Lung (tissue), 12 donors: ENCODE measurements around the gene LRRIQ1. TPM values are rescaled to one million over a fixed set of nuclear protein-coding genes. Genes with fewer than 3 reads are reported as not detected.

Experiments used
- ATAC-seq: fragments of 200-7000 bp; cut with Tn5 transposase; one replicate; pipeline ENCODE4 v1.9.1; 2020; ENCODE audit warnings: moderate number of reproducible peaks; ENCODE audit not compliant: insufficient read depth, low FRiP score
- DNase-seq, 3 donors: peaks; one replicate each; pipeline ENCODE4 v3.0.0-alpha.2; 2013 to 2017
- H3K27ac ChIP-seq, 2 donors: one replicate each; pipeline ENCODE4 v1.5.1; 2013; ENCODE audit warnings: mild to moderate bottlenecking in 2 of 2, moderate library complexity in 2 of 2, control low read depth in 1 of 2, inconsistent platforms in 1 of 2, low read depth in 1 of 2, low read length in 1 of 2
- H3K27me3 ChIP-seq, 3 donors: one replicate each; pipeline ENCODE4 v1.5.1; 2013; ENCODE audit warnings: low read length in 2 of 3; ENCODE audit not compliant: control insufficient read depth in 3 of 3, insufficient read depth in 3 of 3
- H3K36me3 ChIP-seq, 4 donors: one replicate each; pipeline ENCODE4 v1.5.1; 2013; ENCODE audit warnings: low read length in 4 of 4, mild to moderate bottlenecking in 1 of 4, moderate library complexity in 1 of 4; ENCODE audit not compliant: control insufficient read depth in 4 of 4, insufficient read depth in 4 of 4
- H3K4me1 ChIP-seq, 5 donors: one replicate each; pipeline ENCODE4 v1.5.1; 2013; ENCODE audit warnings: low read length in 5 of 5, mild to moderate bottlenecking in 2 of 5, moderate library complexity in 1 of 5; ENCODE audit not compliant: control insufficient read depth in 5 of 5, insufficient read depth in 5 of 5
- H3K4me3 ChIP-seq: one replicate; pipeline ENCODE4 v1.5.1; 2013; ENCODE audit warnings: mild to moderate bottlenecking, control low read depth, moderate library complexity
- H3K9ac ChIP-seq, 2 donors: one replicate each; pipeline ENCODE4 v1.5.1; 2013; ENCODE audit warnings: low read length in 2 of 2, control low read depth in 1 of 2; ENCODE audit not compliant: insufficient read depth in 1 of 2
- H3K9me3 ChIP-seq, 4 donors: one replicate each; pipeline ENCODE4 v1.5.1; 2013; ENCODE audit warnings: low read length in 3 of 4, mild to moderate bottlenecking in 1 of 4, moderate library complexity in 1 of 4; ENCODE audit not compliant: control insufficient read depth in 4 of 4, insufficient read depth in 3 of 4
- CTCF ChIP-seq: IDR thresholded peaks from 2 replicates; pipeline ENCODE4 v1.5.1; 2012; ENCODE audit warnings: mild to moderate bottlenecking; ENCODE audit errors: control extremely low read depth, extremely low read depth
- WGBS, 2 donors: extraction: QIAGEN DNeasy Blood & Tissue Kit; methylation state at CpG; one replicate each; pipeline ENCODE4 v1.1.7; 2013; 5-methylcytosine and 5-hydroxymethylcytosine counted together
- polyA plus RNA-seq, 2 donors: library from polyadenylated mRNA; stranded (reverse); fragments of 200-250 nt; gene quantifications; one replicate each; pipeline ENCODE4 v1.2.1, GENCODE V29; 2013
- total RNA-seq, 2 donors: library from RNA; depleted of rRNA in 1 of 2; stranded (reverse); fragments of >200 nt in 1 of 2; gene quantifications; one replicate each; pipeline ENCODE4 v1.2.1, GENCODE V29; 2014 to 2021
- donor health status: control.
- donor health status: control.
- donor health status: Bipolar disorder and iron deficiency.
- donor health status: healthy.
- donor health status: DM: yes; HTN: yes; CAD: no.

LRRIQ1 gene
- total and polyA plus RNA-seq, 4 donors: 3.4 to 33.2 (median 12.0) TPM

DNA sequence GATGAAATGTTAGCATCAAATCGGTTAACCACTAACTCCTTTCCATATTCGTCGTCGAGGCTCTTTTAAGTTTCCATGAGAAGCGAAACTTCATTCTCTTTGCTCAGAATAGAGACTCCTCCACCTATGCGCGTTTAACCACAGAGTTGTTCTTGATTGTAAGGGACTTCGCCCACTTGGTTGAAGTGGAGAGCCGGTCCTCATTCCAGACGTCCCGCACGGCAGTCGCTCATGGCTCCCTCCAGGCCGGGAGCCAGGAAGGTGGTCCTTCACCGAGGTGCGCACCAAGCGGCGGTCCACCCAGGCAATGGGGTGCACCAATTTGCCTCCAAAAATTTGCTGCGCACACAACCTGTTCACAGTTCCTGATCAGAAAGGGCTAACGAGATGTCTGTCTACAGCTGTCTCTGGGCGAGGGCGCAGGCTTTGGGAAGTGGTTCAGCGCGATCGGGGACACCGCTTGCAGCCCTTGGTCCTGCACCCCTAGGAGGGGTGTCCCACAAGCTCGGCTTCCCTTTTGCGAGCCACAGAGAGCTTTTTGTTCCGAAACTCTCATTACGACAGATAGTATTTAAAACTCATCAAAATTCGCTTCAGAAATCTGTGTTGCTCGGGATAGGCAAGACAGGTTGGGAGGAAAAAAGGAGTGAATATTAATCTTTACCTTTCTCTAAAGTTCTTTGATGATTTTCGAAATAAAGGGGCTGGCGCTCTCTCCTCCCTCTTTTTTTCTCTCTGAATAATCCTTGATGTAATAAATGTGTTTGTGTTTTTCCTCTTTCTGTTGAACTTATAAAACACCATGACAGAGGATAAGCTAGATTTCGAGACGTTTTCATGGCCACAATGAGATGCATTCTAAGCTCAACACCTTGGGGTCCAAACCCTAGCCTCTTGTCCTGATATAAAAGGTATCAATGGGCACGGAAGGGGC lies 237.5 kb downstream of the LRRIQ1 start:
- no peaks in the 10 kb centered on the region for H3K36me3 ChIP-seq
- H3K4me3 ChIP-seq: no peak overlapping the region
- no peak for TF ChIP-seq CTCF
- H3K9ac ChIP-seq: no peak overlapping the region
- ATAC-seq: no peak
- peaks cover 0 to 5% (median 0%) of the 10 kb centered on the region in 5 donors for H3K4me1 ChIP-seq
- H3K27me3 ChIP-seq: peaks cover 16 to 93% (median 86%) of the 10 kb centered on the region in 3 donors
- 5 to 8% methylated on average over 37 of the region's 37 CpGs for WGBS, 2 donors
- DNase-seq: peak in 2 of 3 donors; percentile 32 to 40
- H3K27ac ChIP-seq: no peak overlapping the region
- peaks cover 0 to 11% (median 0%) of the 10 kb centered on the region in 4 donors for H3K9me3 ChIP-seq

- no peaks in the 10 kb centered on the region for H3K36me3 ChIP-seq
- no peak overlapping the region for H3K4me3 ChIP-seq
- DNase-seq: no peak
- H3K27me3 ChIP-seq: peaks cover 16 to 95% (median 87%) of the 10 kb centered on the region in 3 donors
- H3K27ac ChIP-seq: no peak overlapping the region
- ATAC-seq: no peak
- peaks cover 0 to 15% (median 0%) of the 10 kb centered on the region in 4 donors for H3K9me3 ChIP-seq
- H3K4me1 ChIP-seq: peaks cover 0 to 5% (median 0%) of the 10 kb centered on the region in 5 donors
- 16 to 17% methylated on average over 8 of the region's 8 CpGs for WGBS, 2 donors
- TF ChIP-seq CTCF: no peak
- H3K9ac ChIP-seq: no peak overlapping the region
Measured at GRCh38 chr12:85274315-85274651, 238.1 kb downstream of the LRRIQ1 start.

DNA sequence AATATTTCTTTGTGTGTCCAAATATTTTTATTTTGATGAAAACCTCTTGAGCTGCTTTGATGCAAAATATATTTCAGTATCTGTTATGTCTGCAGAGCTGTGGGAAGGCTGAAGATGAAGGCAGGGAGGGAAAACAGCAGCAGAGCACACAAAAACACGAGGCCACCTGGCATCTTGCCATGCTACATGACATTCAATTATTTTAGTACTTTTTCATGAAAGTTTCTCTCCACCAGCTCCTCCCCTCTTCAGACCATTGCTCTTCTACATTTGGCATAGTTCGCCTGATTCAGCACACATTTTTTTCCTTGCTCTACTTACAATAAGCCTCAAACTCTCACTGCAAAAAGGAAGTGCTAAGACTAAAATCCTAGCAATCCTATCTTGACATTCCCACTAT lies 239.2 kb downstream of the LRRIQ1 start:
- ATAC-seq (no peak), DNase-seq (peak in 2 of 3 donors; percentile 20 to 27)
- H3K4me1 ChIP-seq: peaks cover 0 to 11% (median 4%) of the 10 kb centered on the region in 5 donors
- peaks cover 16 to 97% (median 96%) of the 10 kb centered on the region in 3 donors for H3K27me3 ChIP-seq
- H3K27ac ChIP-seq: no peak overlapping the region
- H3K9me3 ChIP-seq: peaks cover 0 to 17% (median 0%) of the 10 kb centered on the region in 4 donors
- TF ChIP-seq CTCF: no peak
- WGBS, 2 donors: 13 to 14% methylated on average over 2 of the region's 2 CpGs
- no peak overlapping the region for H3K4me3 ChIP-seq
- no peak overlapping the region for H3K9ac ChIP-seq
- H3K36me3 ChIP-seq: no peaks in the 10 kb centered on the region
